H1 (cell line): Measurements from ENCODE around the gene TBC1D24. TPM values are rescaled to one million over a fixed set of nuclear protein-coding genes. Genes with fewer than 3 reads are reported as not detected.

Source experiments
- CTCF ChIA-PET: fragments of 300-600 bp; sonication (Branson Sonifier 250); formaldehyde crosslinking; loops from one replicate; lab custom pipeline; 2021; ENCODE audit not compliant: partially characterized antibody; lab: Charles Lee
- POLR2A ChIA-PET: fragments of 300-600 bp; sonication (Branson Sonifier 250); formaldehyde crosslinking; loops from one replicate; lab custom pipeline; 2021; ENCODE audit warnings: inconsistent platforms; ENCODE audit not compliant: partially characterized antibody; lab: Charles Lee
- DNase-seq, 2 experiments: peaks; one replicate each; pipeline versions ENCODE4 v3.0.0 to v3.0.0-alpha.2; 2010 to 2022; ENCODE audit warnings: low spot score in 2 of 2, low read depth in 1 of 2, mixed read lengths in 1 of 2
- FAIRE-seq: peaks from 2 replicates; lab custom pipeline; 2011; peaks lifted over from hg19 to GRCh38; lab: Jason Lieb, UNC
- H2AFZ ChIP-seq: 2 replicates; pipeline ENCODE4 v1.8.1; 2012; ENCODE audit warnings: low read length, inconsistent platforms
- H2AK5ac ChIP-seq: 2 replicates; pipeline ENCODE4 v1.6.1; 2013; ENCODE audit warnings: low read depth, low read length
- H2BK120ac ChIP-seq: replicated peaks from 2 replicates; pipeline ENCODE3; 2013; ENCODE audit warnings: low read depth, low read length, inconsistent platforms
- H2BK12ac ChIP-seq: 2 replicates; pipeline ENCODE4 v1.6.1; 2013; ENCODE audit warnings: low read depth, low read length
- H2BK15ac ChIP-seq: 2 replicates; pipeline ENCODE4 v1.6.1; 2013; ENCODE audit warnings: low read length
- H2BK20ac ChIP-seq: 2 replicates; pipeline ENCODE4 v1.6.1; 2013; ENCODE audit warnings: low read length
- H2BK5ac ChIP-seq: 2 replicates; pipeline ENCODE4 v1.6.1; 2013; ENCODE audit warnings: low read depth, low read length
- H3K14ac ChIP-seq: 2 replicates; pipeline ENCODE4 v1.6.1; 2013; ENCODE audit warnings: inconsistent platforms; ENCODE audit not compliant: insufficient read length
- H3K18ac ChIP-seq: 2 replicates; pipeline ENCODE4 v1.6.1; 2013; ENCODE audit warnings: low read length; ENCODE audit errors: extremely low read depth
- H3K23ac ChIP-seq: 2 replicates; pipeline ENCODE4 v1.6.1; 2013; ENCODE audit warnings: inconsistent platforms; ENCODE audit not compliant: insufficient read length
- H3K23me2 ChIP-seq: 2 replicates; pipeline ENCODE4 v1.6.1; 2013; ENCODE audit warnings: low read depth, low read length
- H3K27ac ChIP-seq: 2 replicates; pipeline ENCODE4 v1.6.1; 2011; ENCODE audit warnings: low read depth, low read length, inconsistent platforms
- H3K27me3 ChIP-seq, 4 experiments: replicated peaks in 1 of 4; 1 replicate in 1 of 4; 2 replicates in 3 of 4; pipeline versions ENCODE4 v1.6.1 to v1.8.1; 2011 to 2013; ENCODE audit warnings: low read length in 3 of 4, mild to moderate bottlenecking in 3 of 4, inconsistent platforms in 2 of 4, mixed read lengths in 2 of 4, moderate library complexity in 1 of 4; ENCODE audit not compliant: control insufficient read depth in 3 of 4, insufficient read depth in 3 of 4; ENCODE audit errors: extremely low read depth in 1 of 4
- H3K36me3 ChIP-seq, 4 experiments: 2 replicates each; pipeline versions ENCODE4 v1.6.1 to v1.8.1; 2011 to 2013; ENCODE audit warnings: mild to moderate bottlenecking in 4 of 4, low read length in 3 of 4, moderate library complexity in 2 of 4, control low read depth in 1 of 4, inconsistent platforms in 1 of 4; ENCODE audit not compliant: insufficient read depth in 4 of 4, control insufficient read depth in 2 of 4
- H3K4ac ChIP-seq: replicated peaks from 2 replicates; pipeline ENCODE3; 2013; ENCODE audit warnings: low read length, low read depth, mixed read lengths, inconsistent platforms; ENCODE audit not compliant: insufficient read length
- H3K4me1 ChIP-seq, 4 experiments: replicated peaks in 1 of 4; 1 replicate in 1 of 4; 2 replicates in 3 of 4; pipeline versions ENCODE4 v1.6.1 to v1.8.1; 2011 to 2013; ENCODE audit warnings: low read length in 3 of 4, inconsistent platforms in 2 of 4, mixed read lengths in 1 of 4; ENCODE audit not compliant: insufficient read depth in 4 of 4, control insufficient read depth in 3 of 4
- H3K4me2 ChIP-seq, 2 experiments: 2 replicates each; pipeline versions ENCODE4 v1.6.1 to v1.8.1; 2011 to 2013; ENCODE audit warnings: low read depth in 2 of 2, low read length in 2 of 2, control low read depth in 1 of 2, inconsistent platforms in 1 of 2, mild to moderate bottlenecking in 1 of 2; ENCODE audit not compliant: insufficient read depth in 1 of 2
- H3K4me3 ChIP-seq, 4 experiments: fragments of 200-600, 300-600 bp in 1 of 4; sonication (generic), shearing (Covaris generic), sonication (Bioruptor Twin) in 1 of 4; 2 replicates each; pipeline versions ENCODE4 v1.5.1 to v1.8.1; 2011 to 2016; ENCODE audit warnings: low read length in 4 of 4, low read depth in 3 of 4, control low read depth in 2 of 4, inconsistent platforms in 2 of 4, mild to moderate bottlenecking in 2 of 4, mixed read lengths in 1 of 4, moderate library complexity in 1 of 4; ENCODE audit not compliant: insufficient read depth in 2 of 4; ENCODE audit errors: extremely low read depth in 1 of 4
- H3K56ac ChIP-seq: replicated peaks from 2 replicates; pipeline ENCODE3; 2013; ENCODE audit warnings: low read depth, mild to moderate bottlenecking, mixed read lengths, low read length, inconsistent platforms; ENCODE audit not compliant: insufficient read length
- H3K79me1 ChIP-seq: 2 replicates; pipeline ENCODE4 v1.6.1; 2013; ENCODE audit warnings: low read depth, low read length, control low read depth
- H3K79me2 ChIP-seq, 2 experiments: 2 replicates each; pipeline versions ENCODE4 v1.6.1 to v1.8.1; 2012 to 2013; ENCODE audit warnings: low read length in 2 of 2, mild to moderate bottlenecking in 2 of 2, inconsistent platforms in 1 of 2; ENCODE audit not compliant: insufficient read depth in 2 of 2, control insufficient read depth in 1 of 2
- H3K9ac ChIP-seq, 4 experiments: replicated peaks in 1 of 4; 1 replicate in 1 of 4; 2 replicates in 3 of 4; pipeline versions ENCODE4 v1.6.1 to v1.8.1; 2011 to 2013; ENCODE audit warnings: low read depth in 3 of 4, low read length in 3 of 4, control low read depth in 2 of 4, mild to moderate bottlenecking in 2 of 4, moderate library complexity in 2 of 4, inconsistent platforms in 1 of 4; ENCODE audit errors: extremely low read depth in 1 of 4
- H3K9me3 ChIP-seq, 2 experiments: 2 replicates each; pipeline versions ENCODE4 v1.6.1 to v1.8.1; 2012 to 2013; ENCODE audit warnings: mild to moderate bottlenecking in 2 of 2, moderate library complexity in 2 of 2, control low read depth in 1 of 2, inconsistent platforms in 1 of 2, low read depth in 1 of 2, low read length in 1 of 2, mixed read lengths in 1 of 2; ENCODE audit not compliant: insufficient read depth in 2 of 2
- H4K20me1 ChIP-seq, 2 experiments: replicated peaks in 1 of 2; 2 replicates each; pipeline versions ENCODE3 to v1.8.1; 2011 to 2013; ENCODE audit warnings: inconsistent platforms in 2 of 2, low read length in 2 of 2, mild to moderate bottlenecking in 1 of 2; ENCODE audit not compliant: insufficient read depth in 2 of 2, control insufficient read depth in 1 of 2
- H4K5ac ChIP-seq: 2 replicates; pipeline ENCODE4 v1.6.1; 2013; ENCODE audit warnings: low read length, low read depth, mixed read lengths, inconsistent platforms; ENCODE audit not compliant: insufficient read length
- H4K8ac ChIP-seq: 2 replicates; pipeline ENCODE4 v1.8.0; 2013; ENCODE audit warnings: mild to moderate bottlenecking, moderate library complexity, low read length, inconsistent platforms; ENCODE audit not compliant: insufficient read depth; ENCODE audit errors: extremely low read depth
- H4K91ac ChIP-seq: replicated peaks from 2 replicates; pipeline ENCODE3; 2013; ENCODE audit warnings: low read length, mixed read lengths, inconsistent platforms; ENCODE audit not compliant: insufficient read length
- CREB1 ChIP-seq: IDR thresholded peaks from 2 replicates; pipeline ENCODE4 v1.6.1; 2012; ENCODE audit warnings: inconsistent platforms
- POLR2A ChIP-seq, 2 experiments: IDR thresholded peaks; 1 replicate in 1 of 2; 2 replicates in 1 of 2; pipeline ENCODE4 v1.6.1; 2011; ENCODE audit warnings: low read depth in 2 of 2, low read length in 2 of 2, mild to moderate bottlenecking in 2 of 2; ENCODE audit errors: control extremely low read depth in 1 of 2
- WGBS, 2 experiments: shearing (Covaris generic) in 1 of 2; methylation state at CpG; one replicate each; pipeline versions ENCODE4 v1.1.6 to v1.1.7; 2013 to 2015; ENCODE audit warnings: low lambda C conversion rate in 2 of 2, mixed read lengths in 2 of 2, inconsistent platforms in 1 of 2, low coverage in 1 of 2, missing lambda C conversion rate in 1 of 2; ENCODE audit not compliant: insufficient replicate concordance in 2 of 2, insufficient coverage in 1 of 2, insufficient read length in 1 of 2; ENCODE audit errors: extremely low coverage in 1 of 2, missing lambda C conversion rate in 1 of 2; 5-methylcytosine and 5-hydroxymethylcytosine counted together
- polyA plus RNA-seq, 7 experiments: library from polyadenylated mRNA; depleted of rRNA in 3 of 7; stranded (reverse) in 5 of 7; unstranded in 2 of 7; fragments of >200 nt in 5 of 7; fragments of 200-250 nt in 2 of 7; gene quantifications; 1 replicate in 5 of 7; 2 replicates in 1 of 7; 4 replicates in 1 of 7; pipeline versions ENCODE4 v1.2.1 to v1.2.3, GENCODE V29; 2011 to 2013; ENCODE audit warnings: missing spikeins in 2 of 7, mixed read lengths in 2 of 7
- total RNA-seq: library from RNA; stranded (reverse); fragmentation: NEBNext Ultra II Directional; extraction: Animal tissue kit (Norgen Biotek cat#: 25700); gene quantifications from 2 replicates; pipeline ENCODE4 v1.2.1, GENCODE V29; 2021
- TF ChIP-seq, protein P1 (sequence below): IDR thresholded peaks from 2 replicates; pipeline ENCODE4 v1.6.1; 2011; ENCODE audit warnings: low read length, improper control_type of control experiment

Gene TBC1D24
- total and polyA plus RNA-seq, 2 of the 8 experiments (the other 6 are each of a cell fraction or from before 2014, with no cell fraction given) = 8.7 to 21.5 TPM

DNA sequence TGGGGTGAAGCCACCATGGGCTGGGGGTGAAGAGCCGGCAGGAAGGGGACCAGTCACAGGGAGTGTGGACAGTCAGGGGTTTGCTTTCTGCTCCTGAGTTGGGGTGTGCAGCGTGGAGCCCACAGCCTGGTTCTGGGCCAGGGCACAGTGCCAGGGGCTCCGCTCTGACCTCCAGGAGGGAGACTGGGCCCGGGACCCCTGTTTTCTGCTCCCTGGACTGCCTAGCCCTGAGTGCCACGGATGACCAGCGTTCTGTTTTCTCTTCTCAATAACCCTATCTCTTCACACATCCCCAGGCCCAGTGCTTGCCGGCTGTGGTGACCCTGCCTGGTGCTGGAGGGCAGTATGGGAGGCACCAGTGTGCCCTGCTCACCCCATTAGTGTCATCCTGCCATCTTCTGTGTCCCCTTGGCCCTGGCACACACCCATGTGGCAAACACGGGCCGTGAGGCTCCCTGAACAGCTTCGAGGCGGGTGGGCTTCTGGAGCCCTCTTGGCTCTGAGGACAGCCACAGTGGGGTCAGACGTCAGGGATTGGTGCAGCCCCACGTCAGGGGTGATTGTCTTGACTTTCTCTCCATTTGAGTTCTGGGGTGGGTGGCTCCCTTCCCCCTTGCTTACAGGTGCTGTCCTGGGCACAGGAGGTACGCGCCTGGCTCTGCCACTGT is 55.2 kb downstream of the TBC1D24 start:
- Histone ChIP-seq H4K8ac (no peak overlapping the region), H3K27me3 (no peaks in the 10 kb centered on the region), H3K4me3 (no peak overlapping the region; a peak in 1 of 8 replicates), H2BK20ac (no peak overlapping the region), H3K4me1 (peaks cover 0 to 9% (median 7%) of the 10 kb centered on the region in 4 experiments; a peak in 4 of 7 replicates), H2BK15ac (no peak overlapping the region), H2BK120ac (no peak overlapping the region), H2BK12ac (no peak overlapping the region), H3K23me2 (peaks cover 14% of the 10 kb centered on the region), H4K20me1 (peaks cover 0 to 17% of the 10 kb centered on the region in 2 experiments), H4K5ac (no peak overlapping the region), H3K56ac (no peak overlapping the region), H2BK5ac (peak overlapping the region; percentile 84; the same call in 1 of the 2 replicates), H3K36me3 (peaks cover 3 to 20% (median 7%) of the 10 kb centered on the region in 4 experiments; a peak in 6 of 8 replicates), H3K79me2 (no peaks in the 10 kb centered on the region), H3K9me3 (no peaks in the 10 kb centered on the region), H3K9ac (no peak overlapping the region), H3K4me2 (no peak overlapping the region; a peak in 1 of 4 replicates), H3K18ac (no peak overlapping the region), H4K91ac (no peak overlapping the region), H2AFZ (no peak overlapping the region), H3K14ac (no peak overlapping the region), H2AK5ac (no peak overlapping the region), H3K23ac (no peak overlapping the region), H3K4ac (no peak overlapping the region), H3K79me1 (no peaks in the 10 kb centered on the region), H3K27ac (no peak overlapping the region)
- FAIRE-seq (no peak), DNase-seq (no peak)
- TF ChIP-seq, protein P1, sequence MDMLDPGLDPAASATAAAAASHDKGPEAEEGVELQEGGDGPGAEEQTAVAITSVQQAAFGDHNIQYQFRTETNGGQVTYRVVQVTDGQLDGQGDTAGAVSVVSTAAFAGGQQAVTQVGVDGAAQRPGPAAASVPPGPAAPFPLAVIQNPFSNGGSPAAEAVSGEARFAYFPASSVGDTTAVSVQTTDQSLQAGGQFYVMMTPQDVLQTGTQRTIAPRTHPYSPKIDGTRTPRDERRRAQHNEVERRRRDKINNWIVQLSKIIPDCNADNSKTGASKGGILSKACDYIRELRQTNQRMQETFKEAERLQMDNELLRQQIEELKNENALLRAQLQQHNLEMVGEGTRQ = no peak
- 0 out of 3 replicates have a peak, but pooled peaks of 1 of the 2 experiments have one; percentile 24 for TF ChIP-seq POLR2A (IDR thresholded peaks at IDR 0.05; ENCODE audit: control extremely low read depth in 1 of 2, low read depth in 2 of 2, low read length in 2 of 2)
- TF ChIP-seq CREB1 = no peak
- WGBS, 2 experiments = 87% methylated on average over 15 of the region's 15 CpGs; no CpG with 5 or more reads in 1 of the 2 experiments
- ChIA-PET CTCF (interaction anchor here (0.7 to 1.1 kb wide), 3 partner anchors 8 to 29 kb away, joined by 3 to 4 read pairs (median 3); no protein-coding TSS in a partner anchor), POLR2A (interaction anchor here (1.0 to 5.6 kb wide), 7 partner anchors 9 to 376 kb away, joined by 3 to 108 read pairs (median 4); partner anchors contain the start of genes AMDHD2, ATP6V0C and TBC1D24)
